ENCODE measurements around the gene C1orf21.

C1orf21 gene

GRCh38 chr1:184634296-184634695 is 247.5 kb downstream of the C1orf21 start (continued):
- TF ChIP-seq POU6F1 (CRISPR knock-in tag; IDR thresholded peaks at IDR 0.05; ENCODE audit: borderline replicate concordance, low read depth) (no peak), ZFP30 (CRISPR knock-in tag; IDR thresholded peaks at IDR 0.05) (no peak), ARNTL (CRISPR knock-in tag; IDR thresholded peaks at IDR 0.05; ENCODE audit: borderline replicate concordance, low read depth) (no peak), CSDC2 (CRISPR knock-in tag; IDR thresholded peaks at IDR 0.05) (no peak)

- ATAC-seq: peak; percentile 66
- TF ChIP-seq TSHZ2 (CRISPR knock-in tag; IDR thresholded peaks at IDR 0.05) (no peak), ISL1 (CRISPR knock-in tag; IDR thresholded peaks at IDR 0.05) (no peak), ZNF565 (CRISPR knock-in tag; conservative IDR thresholded peaks at IDR 0.05; ENCODE audit: low read depth) (no peak), TOX (CRISPR knock-in tag; IDR thresholded peaks at IDR 0.05; ENCODE audit: borderline replicate concordance) (no peak), OSR1 (CRISPR knock-in tag; IDR thresholded peaks at IDR 0.05) (no peak), PPARA (CRISPR knock-in tag; IDR thresholded peaks at IDR 0.05; ENCODE audit: borderline replicate concordance) (no peak), BACH2 (CRISPR knock-in tag; IDR thresholded peaks at IDR 0.05; ENCODE audit: borderline replicate concordance) (no peak), ZNF70 (CRISPR knock-in tag; IDR thresholded peaks at IDR 0.05) (no peak), ZNF8 (CRISPR knock-in tag; IDR thresholded peaks at IDR 0.05) (no peak), ZC3H10 (CRISPR knock-in tag; IDR thresholded peaks at IDR 0.05) (no peak), CSDC2 (CRISPR knock-in tag; IDR thresholded peaks at IDR 0.05) (no peak), CREB5 (CRISPR knock-in tag; IDR thresholded peaks at IDR 0.05; ENCODE audit: low read depth) (no peak), TCF4 (CRISPR knock-in tag; IDR thresholded peaks at IDR 0.05; ENCODE audit: borderline replicate concordance) (no peak), CSRNP3 (CRISPR knock-in tag; IDR thresholded peaks at IDR 0.05) (no peak), ZFP30 (CRISPR knock-in tag; IDR thresholded peaks at IDR 0.05) (no peak), SNAI2 (CRISPR knock-in tag; IDR thresholded peaks at IDR 0.05) (no peak)
Measured at GRCh38 chr1:184635347-184635979, 248.6 kb downstream of the C1orf21 start.

GRCh38 chr1:184635980-184636431 is 249.2 kb downstream of the C1orf21 start:
- ATAC-seq: no peak
- no peak for TF ChIP-seq ZNF8 (CRISPR knock-in tag; IDR thresholded peaks at IDR 0.05)
- no peak for TF ChIP-seq ISL1 (CRISPR knock-in tag; IDR thresholded peaks at IDR 0.05)
- no peak for TF ChIP-seq OSR1 (CRISPR knock-in tag; IDR thresholded peaks at IDR 0.05)
- no peak for TF ChIP-seq ZC3H10 (CRISPR knock-in tag; IDR thresholded peaks at IDR 0.05)
- no peak for TF ChIP-seq ARNTL (CRISPR knock-in tag; IDR thresholded peaks at IDR 0.05; ENCODE audit: borderline replicate concordance, low read depth)
- TF ChIP-seq PATZ1 (CRISPR knock-in tag; IDR thresholded peaks at IDR 0.05; ENCODE audit: borderline replicate concordance): no peak
- no peak for TF ChIP-seq TOX (CRISPR knock-in tag; IDR thresholded peaks at IDR 0.05; ENCODE audit: borderline replicate concordance)
- no peak for TF ChIP-seq ZFP3 (CRISPR knock-in tag; IDR thresholded peaks at IDR 0.05)
- no peak for TF ChIP-seq RARB (CRISPR knock-in tag; IDR thresholded peaks at IDR 0.05)
